HCT116 (cell line): ENCODE measurements around the gene ESM1. TPM values are rescaled to one million over a fixed set of nuclear protein-coding genes. Genes with fewer than 3 reads are reported as not detected.

Experiments used
- ATAC-seq: fragments of 200-7000 bp; cut with Tn5 transposase; 2 replicates; pipeline ENCODE4 v1.9.1; 2020; ENCODE audit warnings: mild to moderate bottlenecking, moderate library complexity
- BruUV-seq: library from RNA; stranded (reverse); fragments of 400-500 nt; replicated peaks from 2 replicates; lab custom pipeline; 2021; lab: Mats Ljungman, UMichigan
- CTCF ChIA-PET: fragments of 300-600 bp; sonication (Branson Sonifier 250); formaldehyde crosslinking; loops from one replicate; lab custom pipeline; 2021; ENCODE audit warnings: antibody characterized with exemption; lab: Charles Lee
- POLR2A ChIA-PET: fragments of 300-600, 350-600 bp; sonication (Branson Sonifier 250); formaldehyde crosslinking; loops from one replicate; lab custom pipeline; 2021; ENCODE audit warnings: antibody characterized with exemption; lab: Charles Lee
- RAD21 ChIA-PET, 2 experiments: fragments of 300-600 bp; sonication (Branson Sonifier 250); formaldehyde crosslinking; loops; one replicate each; lab custom pipeline; 2023; ENCODE audit warnings: low total read pairs in 2 of 2; ENCODE audit not compliant: uncharacterized antibody in 2 of 2, unreplicated experiment in 2 of 2, low non-redundant PET in 1 of 2; lab: Charles Lee
- DNase-seq: peaks from one replicate; pipeline ENCODE4 v3.0.0-alpha.2; 2010; ENCODE audit warnings: low read depth, low spot score
- H2AFZ ChIP-seq: fragments of 200-600 bp; shearing (Covaris generic), sonication (generic); 2 replicates; pipeline ENCODE4 v1.6.1; 2017; ENCODE audit warnings: low read depth, mixed run types, mixed read lengths, antibody characterized with exemption, low read length; ENCODE audit not compliant: poor library complexity, severe bottlenecking
- H3K27ac ChIP-seq: 2 replicates; pipeline ENCODE4 v1.5.1; 2012; ENCODE audit warnings: low read depth, low read length
- H3K27me3 ChIP-seq: fragments of 200-600 bp; sonication (generic); 2 replicates; pipeline ENCODE4 v1.6.1; 2016; ENCODE audit warnings: mixed run types, low read length, mixed read lengths; ENCODE audit not compliant: insufficient read depth
- H3K36me3 ChIP-seq, 2 experiments: fragments of 200-500 bp in 1 of 2; fragments of 200-600 bp in 1 of 2; sonication (Bioruptor generic) in 1 of 2; sonication (generic) in 1 of 2; 2 replicates each; pipeline versions ENCODE4 v1.5.1 to v1.6.1; 2014 to 2016; ENCODE audit warnings: low read length in 2 of 2, inconsistent platforms in 1 of 2, mixed read lengths in 1 of 2, mixed run types in 1 of 2; ENCODE audit not compliant: insufficient read depth in 2 of 2, control insufficient read depth in 1 of 2
- H3K4me1 ChIP-seq, 2 experiments: fragments of 200-600 bp in 1 of 2; sonication (generic) in 1 of 2; 2 replicates each; pipeline versions ENCODE4 v1.5.1 to v1.6.1; 2012 to 2017; ENCODE audit warnings: low read length in 2 of 2, inconsistent platforms in 1 of 2, mild to moderate bottlenecking in 1 of 2, mixed read lengths in 1 of 2, mixed run types in 1 of 2, moderate library complexity in 1 of 2; ENCODE audit not compliant: insufficient read depth in 2 of 2, control insufficient read depth in 1 of 2
- H3K4me2 ChIP-seq: fragments of 200-600 bp; sonication (generic); 2 replicates; pipeline ENCODE4 v1.6.1; 2017; ENCODE audit warnings: mixed run types, low read length, mixed read lengths
- H3K4me3 ChIP-seq, 2 experiments: fragments of 200-600 bp in 1 of 2; sonication (generic) in 1 of 2; replicated peaks in 1 of 2; 2 replicates each; pipeline ENCODE4 v1.5.1; 2011 to 2016; ENCODE audit warnings: low read length in 2 of 2, control low read depth in 1 of 2, low read depth in 1 of 2, mild to moderate bottlenecking in 1 of 2, mixed read lengths in 1 of 2, mixed run types in 1 of 2
- H3K79me2 ChIP-seq: fragments of 200-600 bp; sonication (generic); 2 replicates; pipeline ENCODE4 v1.6.1; 2017; ENCODE audit warnings: mild to moderate bottlenecking, mixed run types, low read length, moderate library complexity, mixed read lengths; ENCODE audit not compliant: insufficient read depth
- H3K9ac ChIP-seq: fragments of 200-600 bp; sonication (generic); 2 replicates; pipeline ENCODE4 v1.6.1; 2016; ENCODE audit warnings: low read length, mixed read lengths
- H3K9me2 ChIP-seq: fragments of 200-600 bp; sonication (generic), shearing (Covaris generic); 2 replicates; pipeline ENCODE4 v1.6.1; 2017; ENCODE audit warnings: mixed run types, mild to moderate bottlenecking, moderate library complexity; ENCODE audit not compliant: insufficient read depth
- H3K9me3 ChIP-seq, 2 experiments: fragments of 200-500 bp in 1 of 2; fragments of 200-600 bp in 1 of 2; sonication (Bioruptor generic) in 1 of 2; sonication (generic) in 1 of 2; 2 replicates each; pipeline ENCODE4 v1.6.1; 2014 to 2017; ENCODE audit warnings: low read length in 2 of 2, mixed read lengths in 2 of 2, inconsistent platforms in 1 of 2, low read depth in 1 of 2, mild to moderate bottlenecking in 1 of 2, mixed run types in 1 of 2, moderate library complexity in 1 of 2; ENCODE audit not compliant: control insufficient read depth in 1 of 2, insufficient read depth in 1 of 2
- H4K20me1 ChIP-seq: fragments of 200-600 bp; sonication (generic), shearing (Covaris generic); 2 replicates; pipeline ENCODE4 v1.6.1; 2017; ENCODE audit warnings: mixed run types, mild to moderate bottlenecking, moderate library complexity; ENCODE audit not compliant: insufficient read depth
- ATF3 ChIP-seq: IDR thresholded peaks from 2 replicates; pipeline ENCODE4 v1.6.1; 2012
- CTCF ChIP-seq, 3 experiments: fragments of 200-600 bp in 1 of 3; sonication (generic) in 1 of 3; IDR thresholded peaks in 2 of 3; conservative IDR thresholded peaks in 1 of 3; 2 replicates each; pipeline ENCODE4 v1.5.1; 2012 to 2017; ENCODE audit warnings: low read depth in 2 of 3, low read length in 2 of 3, antibody characterized with exemption in 1 of 3, borderline replicate concordance in 1 of 3, control low read depth in 1 of 3, mild to moderate bottlenecking in 1 of 3, mixed read lengths in 1 of 3, mixed run types in 1 of 3, moderate library complexity in 1 of 3; ENCODE audit not compliant: insufficient read depth in 1 of 3
- ELF1 ChIP-seq: IDR thresholded peaks from 2 replicates; pipeline ENCODE4 v1.6.1; 2012; ENCODE audit warnings: low read depth, borderline replicate concordance
- EZH2 ChIP-seq: fragments of 200-600 bp; sonication (generic); IDR thresholded peaks from 2 replicates; pipeline ENCODE4 v1.6.1; 2017; ENCODE audit warnings: antibody characterized with exemption, mixed run types
- FOSL1 ChIP-seq: IDR thresholded peaks from 2 replicates; pipeline ENCODE4 v1.6.1; 2012; ENCODE audit warnings: low read depth
- POLR2A ChIP-seq: IDR thresholded peaks from 2 replicates; pipeline ENCODE4 v1.7.0; 2011; ENCODE audit warnings: borderline replicate concordance; ENCODE audit not compliant: insufficient read depth, insufficient read length; ENCODE audit errors: extremely low read depth
- POLR2AphosphoS5 ChIP-seq: IDR thresholded peaks from 2 replicates; pipeline ENCODE4 v1.6.1; 2011; ENCODE audit warnings: mild to moderate bottlenecking, low read depth, low read length, moderate library complexity
- RAD21 ChIP-seq: IDR thresholded peaks from 2 replicates; pipeline ENCODE4 v1.6.1; 2012; ENCODE audit warnings: low read depth, mild to moderate bottlenecking
- REST ChIP-seq: IDR thresholded peaks from 2 replicates; pipeline ENCODE4 v1.6.1; 2012; ENCODE audit warnings: low read depth
- YY1 ChIP-seq: IDR thresholded peaks from 2 replicates; pipeline ENCODE4 v1.6.1; 2011; ENCODE audit warnings: low read length, low read depth, moderate library complexity, mild to moderate bottlenecking; ENCODE audit not compliant: insufficient replicate concordance; ENCODE audit errors: extremely low read depth
- intact Hi-C: fragments of 100-400 bp; cut with micrococcal nuclease; formaldehyde crosslinking; loops from 2 replicates; pipeline ENCODE4 v1.10.0; 2022
- total RNA-seq: library from RNA; stranded (reverse); gene quantifications from one replicate; pipeline ENCODE4 v1.2.1, GENCODE V29; 2021; ENCODE audit not compliant: unreplicated experiment

Gene ESM1
- total RNA-seq, 1 experiment from 2014 or later = not detected

GRCh38 chr5:54996466-54996865 lies 11.1 kb upstream of the ESM1 start (continued):
- TF ChIP-seq YY1 (no peak), REST (no peak), ELF1 (no peak)

GRCh38 chr5:54995168-54995567 lies 9.8 kb upstream of the ESM1 start:
- Histone ChIP-seq H4K20me1 (no peaks in the 10 kb centered on the region), H3K4me1 (no peaks in the 10 kb centered on the region), H3K27me3 (peaks cover 55% of the 10 kb centered on the region), H3K9me2 (no peaks in the 10 kb centered on the region), H3K36me3 (no peaks in the 10 kb centered on the region), H3K9me3 (no peaks in the 10 kb centered on the region), H3K79me2 (no peaks in the 10 kb centered on the region), H3K9ac (no peak overlapping the region), H3K27ac (no peak overlapping the region), H2AFZ (no peak overlapping the region), H3K4me2 (no peak overlapping the region), H3K4me3 (no peak overlapping the region)
- CTCF ChIA-PET = no interaction called here
- DNase-seq (no peak), ATAC-seq (no peak)
- no TSS peak for BruUV-seq
- intact Hi-C loops = no loop called here
- POLR2A ChIA-PET = no interaction called here
- no peak for TF ChIP-seq EZH2
- no peak for TF ChIP-seq POLR2AphosphoS5
- TF ChIP-seq CTCF (IDR thresholded peaks at IDR 0.05 in 2 of 3, conservative IDR thresholded peaks at IDR 0.05 in 1 of 3; ENCODE audit: borderline replicate concordance in 1 of 3, insufficient read depth in 1 of 3, low read depth in 2 of 3, low read length in 2 of 3) = no peak
- no peak for TF ChIP-seq FOSL1
- TF ChIP-seq RAD21 = no peak
- TF ChIP-seq ATF3 = no peak
- no peak for TF ChIP-seq ELF1
- no peak for TF ChIP-seq YY1
- TF ChIP-seq POLR2A = no peak
- RAD21 ChIA-PET = no interaction called here
